Fibroblast of lung (primary cell): ENCODE measurements around the gene HS3ST1. TPM values are rescaled to one million over a fixed set of nuclear protein-coding genes. Genes with fewer than 3 reads are reported as not detected.

Source experiments
- DNase-seq, 2 donors: peaks; one replicate each; pipeline versions ENCODE4 v3.0.0 to v3.0.0-alpha.2; 2010; ENCODE audit warnings: low read depth in 2 of 2
- H2AFZ ChIP-seq: 2 replicates; pipeline ENCODE4 v1.5.1; 2012; ENCODE audit warnings: low read length, control low read depth, inconsistent platforms
- H3K27ac ChIP-seq: 2 replicates; pipeline ENCODE4 v1.5.1; 2011; ENCODE audit warnings: low read length, control low read depth; ENCODE audit not compliant: insufficient read depth
- H3K27me3 ChIP-seq: 2 replicates; pipeline ENCODE4 v1.5.1; 2011; ENCODE audit warnings: mild to moderate bottlenecking, low read length; ENCODE audit not compliant: control insufficient read depth, insufficient read depth
- H3K36me3 ChIP-seq: 2 replicates; pipeline ENCODE4 v1.5.1; 2011; ENCODE audit warnings: low read length; ENCODE audit not compliant: control insufficient read depth, insufficient read depth
- H3K4me1 ChIP-seq: 2 replicates; pipeline ENCODE4 v1.5.1; 2011; ENCODE audit warnings: low read length; ENCODE audit not compliant: control insufficient read depth, insufficient read depth; ENCODE audit errors: extremely low read depth
- H3K4me2 ChIP-seq: 2 replicates; pipeline ENCODE4 v1.5.1; 2011; ENCODE audit warnings: low read length, control low read depth; ENCODE audit not compliant: insufficient read depth; ENCODE audit errors: extremely low read depth
- H3K4me3 ChIP-seq, 4 experiments: fragments of 200-600 bp in 1 of 4; sonication (generic) in 1 of 4; replicated peaks in 1 of 4; 2 replicates each; pipeline ENCODE4 v1.5.1; 2011 to 2016; ENCODE audit warnings: low read length in 4 of 4, low read depth in 3 of 4, mild to moderate bottlenecking in 3 of 4, control low read depth in 2 of 4, inconsistent platforms in 1 of 4, mixed read lengths in 1 of 4; ENCODE audit not compliant: insufficient read depth in 1 of 4; ENCODE audit errors: control extremely low read depth in 1 of 4
- H3K79me2 ChIP-seq: 2 replicates; pipeline ENCODE4 v1.5.1; 2012; ENCODE audit warnings: mild to moderate bottlenecking, low read length, inconsistent platforms; ENCODE audit not compliant: control insufficient read depth, insufficient read depth
- H3K9ac ChIP-seq: 2 replicates; pipeline ENCODE4 v1.5.1; 2011; ENCODE audit warnings: mild to moderate bottlenecking, low read length, control low read depth; ENCODE audit not compliant: insufficient read depth
- H3K9me3 ChIP-seq: 2 replicates; pipeline ENCODE4 v1.5.1; 2012; ENCODE audit warnings: low read depth, low read length; ENCODE audit not compliant: control insufficient read depth, insufficient read depth
- H4K20me1 ChIP-seq: 2 replicates; pipeline ENCODE4 v1.5.1; 2011; ENCODE audit warnings: low read length; ENCODE audit not compliant: control insufficient read depth, insufficient read depth; ENCODE audit errors: extremely low read depth
- EZH2 ChIP-seq: IDR thresholded peaks from 2 replicates; pipeline ENCODE4 v1.5.1; 2012; ENCODE audit warnings: low read length, control low read depth, mild to moderate bottlenecking; ENCODE audit errors: missing control alignments
- polyA plus RNA-seq, 2 donors: library from polyadenylated mRNA; depleted of rRNA in 1 of 2; stranded (reverse) in 1 of 2; unstranded in 1 of 2; fragments of >200 nt; gene quantifications; 2 replicates each; pipeline ENCODE4 v1.2.1, GENCODE V29; 2011 to 2012; ENCODE audit warnings: missing spikeins in 1 of 2
- total RNA-seq: library from RNA; depleted of rRNA; stranded (reverse); fragments of >200 nt; gene quantifications from 2 replicates; pipeline ENCODE4 v1.2.1, GENCODE V29; 2014
- TF ChIP-seq, protein P1 (sequence below), 2 donors: IDR thresholded peaks in 1 of 2; conservative IDR thresholded peaks in 1 of 2; 1 replicate in 1 of 2; 2 replicates in 1 of 2; pipeline ENCODE4 v1.5.1; 2011 to 2012; ENCODE audit warnings: low read length in 2 of 2, control low read depth in 1 of 2, inconsistent platforms in 1 of 2, low read depth in 1 of 2, mild to moderate bottlenecking in 1 of 2

The HS3ST1 gene
- total and polyA plus RNA-seq, 2 donors (not counting 1 experiment from before 2014, with no cell fraction given), result 0.01 TPM; not detected in 1

DNA sequence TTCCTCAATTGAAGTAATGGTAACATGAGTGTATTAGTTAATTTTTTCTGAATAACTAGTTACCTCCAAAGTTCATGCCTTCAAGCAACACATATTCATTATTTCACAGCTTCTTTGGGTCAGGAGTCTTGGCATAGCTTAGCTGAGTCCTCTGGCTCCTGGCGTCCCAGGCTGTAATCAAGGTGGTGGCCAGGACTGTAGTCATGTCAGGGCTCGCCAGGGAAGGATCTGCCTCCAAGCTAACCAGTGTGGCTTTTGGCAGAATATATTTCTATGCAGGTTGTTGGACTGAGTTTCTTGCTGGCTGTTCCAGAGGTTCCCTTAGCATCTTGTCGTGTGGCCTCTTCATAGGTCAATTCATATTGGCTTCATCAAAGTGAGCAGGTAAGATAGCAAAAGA is 10.0 kb upstream of the HS3ST1 start:
- Histone ChIP-seq H3K79me2 (no peaks in the 10 kb centered on the region), H3K9ac (no peak overlapping the region), H3K27me3 (no peaks in the 10 kb centered on the region), H3K9me3 (no peaks in the 10 kb centered on the region), H3K27ac (no peak overlapping the region), H3K4me1 (no peaks in the 10 kb centered on the region), H3K4me2 (no peak overlapping the region), H3K36me3 (no peaks in the 10 kb centered on the region), H3K4me3 (no peak overlapping the region), H4K20me1 (no peaks in the 10 kb centered on the region), H2AFZ (no peak overlapping the region)
- no peak for DNase-seq
- TF ChIP-seq, protein P1, sequence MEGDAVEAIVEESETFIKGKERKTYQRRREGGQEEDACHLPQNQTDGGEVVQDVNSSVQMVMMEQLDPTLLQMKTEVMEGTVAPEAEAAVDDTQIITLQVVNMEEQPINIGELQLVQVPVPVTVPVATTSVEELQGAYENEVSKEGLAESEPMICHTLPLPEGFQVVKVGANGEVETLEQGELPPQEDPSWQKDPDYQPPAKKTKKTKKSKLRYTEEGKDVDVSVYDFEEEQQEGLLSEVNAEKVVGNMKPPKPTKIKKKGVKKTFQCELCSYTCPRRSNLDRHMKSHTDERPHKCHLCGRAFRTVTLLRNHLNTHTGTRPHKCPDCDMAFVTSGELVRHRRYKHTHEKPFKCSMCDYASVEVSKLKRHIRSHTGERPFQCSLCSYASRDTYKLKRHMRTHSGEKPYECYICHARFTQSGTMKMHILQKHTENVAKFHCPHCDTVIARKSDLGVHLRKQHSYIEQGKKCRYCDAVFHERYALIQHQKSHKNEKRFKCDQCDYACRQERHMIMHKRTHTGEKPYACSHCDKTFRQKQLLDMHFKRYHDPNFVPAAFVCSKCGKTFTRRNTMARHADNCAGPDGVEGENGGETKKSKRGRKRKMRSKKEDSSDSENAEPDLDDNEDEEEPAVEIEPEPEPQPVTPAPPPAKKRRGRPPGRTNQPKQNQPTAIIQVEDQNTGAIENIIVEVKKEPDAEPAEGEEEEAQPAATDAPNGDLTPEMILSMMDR (conservative IDR thresholded peaks at IDR 0.05 in 1 of 2, IDR thresholded peaks at IDR 0.05 in 1 of 2; ENCODE audit: low read depth in 1 of 2, low read length in 2 of 2), result no peak
- TF ChIP-seq EZH2, result no peak

DNA sequence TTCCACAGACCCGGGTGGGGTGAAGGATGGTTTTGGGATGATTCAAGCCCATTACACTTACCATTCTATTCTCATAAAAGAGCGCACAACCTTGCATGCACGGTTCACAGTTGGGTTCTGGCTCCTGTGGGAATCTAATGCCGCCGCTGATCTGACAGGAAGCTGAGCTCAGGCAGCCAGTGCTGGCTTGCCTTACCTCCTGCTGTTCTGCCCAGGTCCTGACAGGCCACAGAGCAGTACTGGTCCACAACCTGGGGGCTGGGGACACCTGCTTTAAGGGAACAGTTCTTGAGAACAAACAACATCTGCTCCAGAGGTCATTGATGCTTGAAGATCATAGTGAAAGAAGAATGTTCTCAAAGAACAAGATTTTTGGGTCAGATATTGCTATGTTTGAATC is 8.0 kb upstream of the HS3ST1 start:
- H3K79me2 ChIP-seq, result no peaks in the 10 kb centered on the region
- H3K9ac ChIP-seq, result no peak overlapping the region
- no peak for DNase-seq
- H3K4me2 ChIP-seq, result no peak overlapping the region
- no peaks in the 10 kb centered on the region for H3K27me3 ChIP-seq
- no peaks in the 10 kb centered on the region for H3K9me3 ChIP-seq
- H3K27ac ChIP-seq, result no peak overlapping the region
- no peak overlapping the region for H3K4me3 ChIP-seq
- TF ChIP-seq EZH2, result no peak
- TF ChIP-seq, protein P1 (conservative IDR thresholded peaks at IDR 0.05 in 1 of 2, IDR thresholded peaks at IDR 0.05 in 1 of 2; ENCODE audit: low read depth in 1 of 2, low read length in 2 of 2), result no peak
- H3K36me3 ChIP-seq, result no peaks in the 10 kb centered on the region
- H4K20me1 ChIP-seq, result no peaks in the 10 kb centered on the region
- H2AFZ ChIP-seq, result no peak overlapping the region
- H3K4me1 ChIP-seq, result no peaks in the 10 kb centered on the region

DNA sequence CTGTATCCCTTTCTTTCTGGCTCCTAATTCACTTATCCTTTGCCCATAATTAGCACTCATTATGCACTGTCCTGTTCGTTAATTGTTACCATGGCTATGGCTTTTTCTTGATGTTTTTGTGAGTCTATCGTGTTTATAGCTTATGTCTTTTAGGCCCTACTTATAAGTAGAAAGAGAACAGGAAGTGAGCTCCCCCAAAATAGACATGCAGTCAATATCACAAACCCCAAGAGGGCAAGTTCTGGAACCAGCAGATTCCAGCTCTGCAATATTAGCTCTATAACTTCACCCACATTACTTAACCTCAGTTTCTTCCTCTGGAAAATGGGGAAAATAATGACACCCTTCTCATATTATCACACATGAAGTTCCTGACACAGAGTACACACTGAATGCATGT is 7.4 kb upstream of the HS3ST1 start:
- Histone ChIP-seq H3K9ac (no peak overlapping the region), H2AFZ (no peak overlapping the region), H3K27ac (no peak overlapping the region), H3K4me1 (no peaks in the 10 kb centered on the region), H4K20me1 (no peaks in the 10 kb centered on the region), H3K4me3 (no peak overlapping the region), H3K9me3 (no peaks in the 10 kb centered on the region), H3K36me3 (no peaks in the 10 kb centered on the region), H3K79me2 (no peaks in the 10 kb centered on the region), H3K27me3 (no peaks in the 10 kb centered on the region), H3K4me2 (no peak overlapping the region)
- DNase-seq, result no peak
- TF ChIP-seq, protein P1 (conservative IDR thresholded peaks at IDR 0.05 in 1 of 2, IDR thresholded peaks at IDR 0.05 in 1 of 2; ENCODE audit: low read depth in 1 of 2, low read length in 2 of 2), result no peak
- no peak for TF ChIP-seq EZH2
